Endothelial cell of umbilical vein (primary cell): ENCODE measurements around the gene TFB2M. TPM values are rescaled to one million over a fixed set of nuclear protein-coding genes. Genes with fewer than 3 reads are reported as not detected.

ENCODE experiments used
- BruUV-seq: library from RNA; stranded (reverse); fragments of 400-500 nt; replicated peaks from 2 replicates; lab custom pipeline; 2021; lab: Mats Ljungman, UMichigan
- CTCF ChIA-PET: fragments of 300-600, 350-600 bp; sonication (Branson Sonifier 250); formaldehyde crosslinking; loops from one replicate; lab custom pipeline; 2021; ENCODE audit warnings: antibody characterized with exemption, inconsistent platforms; lab: Charles Lee
- POLR2A ChIA-PET: fragments of 300-600, 350-600 bp; sonication (Branson Sonifier 250); formaldehyde crosslinking; loops from one replicate; lab custom pipeline; 2021; ENCODE audit warnings: antibody characterized with exemption, inconsistent platforms; lab: Charles Lee
- DNase-seq: peaks from one replicate; pipeline ENCODE4 v3.0.0-alpha.2; 2011; ENCODE audit warnings: low read depth, low spot score
- FAIRE-seq: peaks from 2 replicates; lab custom pipeline; 2011; peaks lifted over from hg19 to GRCh38; lab: Jason Lieb, UNC
- H2AFZ ChIP-seq: 2 replicates; pipeline ENCODE4 v1.6.0; 2012; ENCODE audit warnings: low read depth, low read length, control low read depth, inconsistent platforms
- H3K27ac ChIP-seq: 2 replicates; pipeline ENCODE4 v1.5.1; 2011; ENCODE audit warnings: low read depth, mild to moderate bottlenecking, control low read depth, low read length, moderate library complexity; ENCODE audit not compliant: insufficient read depth
- H3K27me3 ChIP-seq, 2 experiments: 2 replicates each; pipeline versions ENCODE4 v1.6.0 to v1.6.1; 2011; ENCODE audit warnings: low read length in 2 of 2, mixed read lengths in 1 of 2; ENCODE audit not compliant: control insufficient read depth in 2 of 2, insufficient read depth in 2 of 2
- H3K36me3 ChIP-seq, 2 experiments: 2 replicates in 1 of 2; 3 replicates in 1 of 2; pipeline ENCODE4 v1.5.1; 2011; ENCODE audit warnings: low read length in 2 of 2, mild to moderate bottlenecking in 1 of 2, moderate library complexity in 1 of 2; ENCODE audit not compliant: control insufficient read depth in 2 of 2, insufficient read depth in 2 of 2; ENCODE audit errors: extremely low read depth in 1 of 2
- H3K4me1 ChIP-seq: 3 replicates; pipeline ENCODE4 v1.5.1; 2011; ENCODE audit warnings: mild to moderate bottlenecking, low read length; ENCODE audit not compliant: control insufficient read depth, insufficient read depth; ENCODE audit errors: extremely low read depth
- H3K4me2 ChIP-seq: 2 replicates; pipeline ENCODE4 v1.6.1; 2011; ENCODE audit warnings: low read length, control low read depth, mixed read lengths; ENCODE audit not compliant: insufficient read depth
- H3K4me3 ChIP-seq, 3 experiments: fragments of 200-600 bp in 1 of 3; sonication (generic), shearing (Covaris generic) in 1 of 3; replicated peaks in 1 of 3; 2 replicates each; pipeline ENCODE4 v1.5.1; 2011 to 2016; ENCODE audit warnings: control low read depth in 3 of 3, low read length in 3 of 3, mild to moderate bottlenecking in 2 of 3, inconsistent platforms in 1 of 3, low read depth in 1 of 3, moderate library complexity in 1 of 3; ENCODE audit not compliant: insufficient read depth in 1 of 3
- H3K79me2 ChIP-seq: 2 replicates; pipeline ENCODE4 v1.6.0; 2012; ENCODE audit warnings: low read length, inconsistent platforms; ENCODE audit not compliant: control insufficient read depth, insufficient read depth
- H3K9ac ChIP-seq: replicated peaks from 2 replicates; pipeline ENCODE3; 2011; ENCODE audit warnings: low read length, control low read depth; ENCODE audit not compliant: insufficient read depth; ENCODE audit errors: extremely low read depth
- H3K9me1 ChIP-seq: replicated peaks from 3 replicates; pipeline ENCODE4 v1.6.0; 2011; ENCODE audit warnings: mild to moderate bottlenecking, low read length; ENCODE audit not compliant: control insufficient read depth, insufficient read depth; ENCODE audit errors: extremely low read depth
- H3K9me3 ChIP-seq: replicated peaks from 2 replicates; pipeline ENCODE4 v1.5.1; 2012; ENCODE audit warnings: low read length, inconsistent platforms; ENCODE audit not compliant: control insufficient read depth, insufficient read depth
- H4K20me1 ChIP-seq: replicated peaks from 2 replicates; pipeline ENCODE3; 2011; ENCODE audit warnings: mild to moderate bottlenecking, low read length; ENCODE audit not compliant: control insufficient read depth, insufficient read depth; ENCODE audit errors: extremely low read depth
- CTCF ChIP-seq, 2 donors: IDR thresholded peaks; 1 replicate in 1 of 2; 2 replicates in 1 of 2; pipeline ENCODE4 v1.5.1; 2011; ENCODE audit warnings: low read length in 2 of 2, mild to moderate bottlenecking in 2 of 2, moderate library complexity in 2 of 2, control low read depth in 1 of 2, inconsistent platforms in 1 of 2, low read depth in 1 of 2; ENCODE audit not compliant: insufficient read depth in 1 of 2; ENCODE audit errors: extremely low read depth in 1 of 2
- EZH2 ChIP-seq: IDR thresholded peaks from 2 replicates; pipeline ENCODE4 v1.6.1; 2012; ENCODE audit warnings: borderline replicate concordance, low read depth, mild to moderate bottlenecking, moderate library complexity, low read length, inconsistent platforms; ENCODE audit not compliant: severe bottlenecking
- FOS ChIP-seq: IDR thresholded peaks from 2 replicates; pipeline ENCODE4 v1.6.1; 2011; ENCODE audit warnings: mild to moderate bottlenecking, low read length, moderate library complexity, borderline replicate concordance; ENCODE audit not compliant: insufficient read depth
- GATA2 ChIP-seq: IDR thresholded peaks from 2 replicates; pipeline ENCODE4 v1.7.0; 2011; ENCODE audit warnings: low read depth, mild to moderate bottlenecking, moderate library complexity, mixed read lengths, low read length; ENCODE audit not compliant: insufficient read length, insufficient read depth
- JUN ChIP-seq: IDR thresholded peaks from 2 replicates; pipeline ENCODE4 v1.6.1; 2011; ENCODE audit warnings: borderline replicate concordance, low read depth; ENCODE audit not compliant: insufficient read length, insufficient read depth
- MYC ChIP-seq: IDR thresholded peaks from one replicate; pipeline ENCODE4 v1.6.1; 2011; ENCODE audit warnings: mild to moderate bottlenecking, low read depth, low read length
- POLR2A ChIP-seq: IDR thresholded peaks from 2 replicates; pipeline ENCODE4 v1.6.1; 2012; ENCODE audit warnings: low read depth, mild to moderate bottlenecking, control low read depth, low read length
- POLR2AphosphoS5 ChIP-seq: IDR thresholded peaks from 2 replicates; pipeline ENCODE4 v1.6.1; 2012; ENCODE audit warnings: low read depth, mild to moderate bottlenecking, control low read depth, low read length, moderate library complexity; ENCODE audit not compliant: insufficient read depth
- dilution Hi-C: fragments of 300-500 bp; cut with MboI; formaldehyde crosslinking; loops from one replicate; pipeline ENCODE4 v1.15.0; 2019; ENCODE audit warnings: low sequenced_read_pairs; ENCODE audit not compliant: extremely low pct_ligation_motif_present
- intact Hi-C: fragments of 100-400 bp; cut with micrococcal nuclease; formaldehyde crosslinking; loops from one replicate; pipeline ENCODE4 v1.10.0; 2022
- polyA plus RNA-seq, 4 experiments: library from polyadenylated mRNA; depleted of rRNA in 3 of 4; stranded (reverse) in 3 of 4; unstranded in 1 of 4; fragments of >200 nt; gene quantifications; 2 replicates each; pipeline versions ENCODE4 v1.2.1 to v1.2.3, GENCODE V29; 2011 to 2012; ENCODE audit warnings: missing spikeins in 1 of 4
- total RNA-seq: library from RNA; stranded (reverse); gene quantifications from 2 replicates; pipeline ENCODE4 v1.2.3, GENCODE V29; 2021
- TF ChIP-seq, protein P1 (sequence below): IDR thresholded peaks from 2 replicates; pipeline ENCODE4 v1.6.1; 2011; ENCODE audit not compliant: insufficient read depth, insufficient read length

TFB2M gene
- total and polyA plus RNA-seq, 2 donors (not counting 3 experiments of a cell fraction or from before 2014, with no cell fraction given) = 8.4 to 14.8 TPM

GRCh38 chr1:246549665-246550064 lies 16.4 kb downstream of the TFB2M start:
- Histone ChIP-seq H3K4me2 (no peak overlapping the region), H4K20me1 (no peaks in the 10 kb centered on the region), H3K79me2 (peaks cover 9% of the 10 kb centered on the region), H3K27me3 (no peaks in the 10 kb centered on the region), H3K4me3 (no peak overlapping the region), H3K9ac (no peak overlapping the region), H3K9me3 (no peaks in the 10 kb centered on the region), H3K4me1 (no peaks in the 10 kb centered on the region), H3K27ac (no peak overlapping the region), H2AFZ (no peak overlapping the region), H3K36me3 (peaks cover 2 to 15% of the 10 kb centered on the region in 2 experiments), H3K9me1 (no peaks in the 10 kb centered on the region)
- TF ChIP-seq CTCF (IDR thresholded peaks at IDR 0.05; ENCODE audit: extremely low read depth in 1 of 2, insufficient read depth in 1 of 2, low read depth in 1 of 2, low read length in 2 of 2) (no peak), JUN (no peak), GATA2 (no peak)
- DNase-seq = no peak
- dilution Hi-C loops (no loop called here), intact Hi-C loops (no loop called here)
- no peak for FAIRE-seq
- ChIA-PET POLR2A (no interaction called here), CTCF (no interaction called here)
- no TSS peak for BruUV-seq

- Histone ChIP-seq H3K36me3 (peaks cover 6% of the 10 kb centered on the region in 2 experiments), H3K9ac (no peak overlapping the region), H3K27ac (no peak overlapping the region), H3K4me1 (no peaks in the 10 kb centered on the region), H3K27me3 (no peaks in the 10 kb centered on the region), H3K79me2 (no peaks in the 10 kb centered on the region), H4K20me1 (no peaks in the 10 kb centered on the region), H3K4me2 (no peak overlapping the region), H2AFZ (no peak overlapping the region), H3K4me3 (no peak overlapping the region), H3K9me3 (no peaks in the 10 kb centered on the region), H3K9me1 (no peaks in the 10 kb centered on the region)
- CTCF ChIA-PET = interaction anchor here (1.1 kb wide), 1 partner anchor 46 kb away, joined by 3 read pairs; no protein-coding TSS in a partner anchor
- no TSS peak for BruUV-seq
- POLR2A ChIA-PET = no interaction called here
- dilution Hi-C loops = no loop called here
- TF ChIP-seq MYC (no peak), POLR2A (no peak), EZH2 (no peak), GATA2 (no peak), JUN (no peak), CTCF (IDR thresholded peaks at IDR 0.05; ENCODE audit: extremely low read depth in 1 of 2, insufficient read depth in 1 of 2, low read depth in 1 of 2, low read length in 2 of 2) (no peak), FOS (no peak), POLR2AphosphoS5 (no peak)
- TF ChIP-seq, protein P1, sequence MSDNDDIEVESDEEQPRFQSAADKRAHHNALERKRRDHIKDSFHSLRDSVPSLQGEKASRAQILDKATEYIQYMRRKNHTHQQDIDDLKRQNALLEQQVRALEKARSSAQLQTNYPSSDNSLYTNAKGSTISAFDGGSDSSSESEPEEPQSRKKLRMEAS = no peak
- no peak for FAIRE-seq
- DNase-seq = no peak
- intact Hi-C loops = no loop called here
These were observed 22.1 kb downstream of the TFB2M start for GRCh38 chr1:246544001-246544400.
